ENCODE data around the gene MAJIN.

The MAJIN gene

DNA sequence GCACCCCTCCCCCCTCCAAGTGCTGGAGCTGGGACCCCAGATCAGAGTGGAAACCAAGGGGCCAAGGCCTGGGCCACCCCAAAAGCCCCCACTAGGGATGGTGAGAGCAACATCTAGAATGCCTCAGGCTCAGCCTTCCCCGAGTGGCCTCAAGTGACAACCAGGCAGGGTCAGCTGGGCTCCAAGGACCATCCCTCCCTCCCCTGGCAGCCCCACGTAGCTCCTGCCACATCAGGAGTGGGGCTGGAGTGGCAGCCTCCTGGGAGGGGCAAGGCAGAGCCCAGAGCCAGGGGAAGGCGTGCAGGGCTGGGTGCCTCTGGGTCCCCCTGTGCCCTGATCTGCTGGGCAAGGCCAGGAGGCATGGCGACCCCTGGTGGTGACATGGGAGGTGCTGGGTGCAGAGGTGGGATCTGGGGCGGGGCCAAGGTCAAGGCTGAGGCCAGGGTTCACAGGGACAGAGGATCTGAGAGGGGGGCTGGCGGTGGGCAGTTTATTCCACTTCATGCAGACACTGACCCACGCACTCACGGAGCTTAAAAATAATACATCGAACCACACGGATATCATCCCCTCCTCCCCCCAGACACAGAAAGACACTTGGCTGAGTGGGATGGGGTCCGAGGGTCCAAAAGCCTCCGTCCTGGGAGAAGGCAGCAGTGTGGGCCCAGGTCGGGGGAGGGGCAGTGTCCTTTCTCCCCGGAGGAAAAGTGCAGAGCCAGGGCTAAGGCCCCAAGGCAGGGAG is 77.7 kb downstream of the MAJIN start:
- peak; percentile 100 for FAIRE-seq
- DNase-seq (ENCODE audit: insufficient read length) = peak; percentile 99
- TF ChIP-seq POLR2AphosphoS5 (IDR thresholded peaks at IDR 0.05; ENCODE audit: low read depth, low read length) (no peak), POLR2A (IDR thresholded peaks at IDR 0.05; ENCODE audit: low read depth, low read length) (no peak), TAF1 (IDR thresholded peaks at IDR 0.05; ENCODE audit: borderline replicate concordance, low read depth, low read length) (no peak)

DNA sequence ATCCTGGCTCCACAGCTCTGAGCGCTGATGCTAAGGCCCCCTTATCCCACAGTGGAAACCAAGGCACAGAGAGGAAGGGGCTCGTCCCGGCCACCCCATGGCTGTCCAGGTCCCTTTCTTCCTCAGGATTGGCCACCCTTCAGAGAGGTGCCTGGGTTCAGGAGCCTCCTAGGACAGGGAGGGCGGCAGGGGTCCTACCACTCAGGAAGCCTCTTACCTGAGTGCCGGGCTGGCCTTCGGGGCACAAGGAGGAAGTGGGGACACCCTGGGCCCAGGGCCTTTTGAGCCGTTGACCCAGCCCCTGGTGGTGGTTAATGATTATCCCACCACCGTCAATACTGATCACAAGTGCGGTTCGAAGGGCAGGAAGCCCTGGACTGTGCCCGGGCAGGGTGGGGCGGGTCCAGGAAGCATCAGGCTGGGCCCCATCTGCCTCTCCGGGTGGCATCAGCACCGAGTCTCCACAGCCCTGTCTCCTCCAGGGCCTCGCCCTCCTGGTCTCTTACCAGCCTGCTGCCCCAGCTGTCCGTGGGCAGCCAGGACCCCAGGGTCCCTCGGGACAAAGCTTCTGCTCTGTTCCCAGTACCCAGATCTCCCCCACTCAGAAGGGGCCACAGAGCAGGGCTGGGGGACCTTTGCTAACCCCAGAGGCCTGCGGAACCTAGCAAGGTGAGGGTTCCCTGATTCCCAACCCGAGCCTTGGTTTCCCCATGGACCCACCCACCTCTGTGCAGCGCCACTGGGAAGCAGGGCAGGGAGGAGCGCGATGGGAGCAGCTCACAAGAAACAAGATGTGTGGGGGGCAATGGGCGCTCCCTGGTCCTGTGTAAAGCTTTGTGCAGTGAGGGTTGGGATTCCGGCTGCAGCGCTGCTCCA is 78.5 kb downstream of the MAJIN start:
- DNase-seq (ENCODE audit: insufficient read length) (no peak), FAIRE-seq (peak; percentile 74)
- no peak for TF ChIP-seq TAF1 (IDR thresholded peaks at IDR 0.05; ENCODE audit: borderline replicate concordance, low read depth, low read length)

DNA sequence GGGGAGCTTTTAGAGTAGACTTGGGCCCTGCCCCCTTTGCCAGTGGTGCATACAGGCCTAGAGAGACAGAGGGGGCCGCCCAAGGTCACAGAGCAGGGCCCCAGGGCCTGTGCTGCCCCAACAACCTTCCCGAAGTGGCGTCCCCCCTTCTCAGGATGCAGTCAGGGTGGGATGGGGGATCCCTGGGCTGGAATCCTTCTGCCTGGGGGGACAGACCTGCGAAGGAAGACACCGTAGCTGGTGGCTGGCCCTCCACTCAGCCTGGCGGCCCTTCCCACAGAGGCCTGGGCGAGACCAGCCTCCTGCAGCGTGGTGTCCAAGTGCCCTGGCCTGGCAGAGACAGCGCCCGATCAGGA is 79.1 kb downstream of the MAJIN start:
- FAIRE-seq (no peak), DNase-seq (ENCODE audit: insufficient read length) (no peak)
- TF ChIP-seq TAF1 (IDR thresholded peaks at IDR 0.05; ENCODE audit: borderline replicate concordance, low read depth, low read length) = no peak
- no peak for TF ChIP-seq POLR2A (IDR thresholded peaks at IDR 0.05; ENCODE audit: low read depth, low read length)
- no peak for TF ChIP-seq POLR2AphosphoS5 (IDR thresholded peaks at IDR 0.05; ENCODE audit: low read depth, low read length)

GRCh38 chr11:64892411-64892831 is 79.5 kb downstream of the MAJIN start:
- FAIRE-seq (no peak), DNase-seq (ENCODE audit: insufficient read length) (no peak)
- no peak for TF ChIP-seq POLR2A (IDR thresholded peaks at IDR 0.05; ENCODE audit: low read depth, low read length)
- no peak for TF ChIP-seq POLR2AphosphoS5 (IDR thresholded peaks at IDR 0.05; ENCODE audit: low read depth, low read length)
- no peak for TF ChIP-seq TAF1 (IDR thresholded peaks at IDR 0.05; ENCODE audit: borderline replicate concordance, low read depth, low read length)

GRCh38 chr11:64891880-64892279 is 80.0 kb downstream of the MAJIN start:
- DNase-seq (ENCODE audit: insufficient read length) (no peak), FAIRE-seq (no peak)
- TF ChIP-seq POLR2AphosphoS5 (IDR thresholded peaks at IDR 0.05; ENCODE audit: low read depth, low read length) (no peak), TAF1 (IDR thresholded peaks at IDR 0.05; ENCODE audit: borderline replicate concordance, low read depth, low read length) (no peak), POLR2A (IDR thresholded peaks at IDR 0.05; ENCODE audit: low read depth, low read length) (no peak)

- TF ChIP-seq POLR2AphosphoS5 (IDR thresholded peaks at IDR 0.05; ENCODE audit: low read depth, low read length) (no peak), POLR2A (IDR thresholded peaks at IDR 0.05; ENCODE audit: low read depth, low read length) (no peak), TAF1 (IDR thresholded peaks at IDR 0.05; ENCODE audit: borderline replicate concordance, low read depth, low read length) (no peak)
- FAIRE-seq (no peak), DNase-seq (ENCODE audit: insufficient read length) (no peak)
Observed at GRCh38 chr11:64891215-64891848, 80.6 kb downstream of the MAJIN start.

DNA sequence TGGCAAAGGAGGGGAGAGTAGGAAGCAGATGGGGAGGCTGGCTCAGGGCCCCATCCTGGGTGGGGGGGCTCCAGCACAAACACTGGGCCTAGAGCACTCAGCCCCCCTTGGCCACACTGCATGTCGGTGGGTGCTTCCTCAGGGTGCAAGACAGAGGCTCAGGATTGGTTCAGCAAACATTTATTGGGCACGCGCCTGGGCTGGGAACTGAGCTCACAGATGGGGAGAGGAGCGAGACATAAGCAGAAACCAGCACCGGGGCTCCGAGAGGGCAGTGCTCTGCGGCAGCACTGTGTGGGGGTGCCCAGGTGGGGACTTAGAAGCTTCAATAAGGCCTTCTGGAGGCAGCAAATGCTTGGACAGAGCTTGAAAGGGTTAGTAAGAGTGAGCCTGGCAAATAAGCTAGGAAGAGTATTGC is 81.4 kb downstream of the MAJIN start:
- no peak for TF ChIP-seq POLR2A (IDR thresholded peaks at IDR 0.05; ENCODE audit: low read depth, low read length)
- no peak for TF ChIP-seq TAF1 (IDR thresholded peaks at IDR 0.05; ENCODE audit: borderline replicate concordance, low read depth, low read length)
- no peak for TF ChIP-seq POLR2AphosphoS5 (IDR thresholded peaks at IDR 0.05; ENCODE audit: low read depth, low read length)
- DNase-seq (ENCODE audit: insufficient read length) (no peak), FAIRE-seq (no peak)

DNA sequence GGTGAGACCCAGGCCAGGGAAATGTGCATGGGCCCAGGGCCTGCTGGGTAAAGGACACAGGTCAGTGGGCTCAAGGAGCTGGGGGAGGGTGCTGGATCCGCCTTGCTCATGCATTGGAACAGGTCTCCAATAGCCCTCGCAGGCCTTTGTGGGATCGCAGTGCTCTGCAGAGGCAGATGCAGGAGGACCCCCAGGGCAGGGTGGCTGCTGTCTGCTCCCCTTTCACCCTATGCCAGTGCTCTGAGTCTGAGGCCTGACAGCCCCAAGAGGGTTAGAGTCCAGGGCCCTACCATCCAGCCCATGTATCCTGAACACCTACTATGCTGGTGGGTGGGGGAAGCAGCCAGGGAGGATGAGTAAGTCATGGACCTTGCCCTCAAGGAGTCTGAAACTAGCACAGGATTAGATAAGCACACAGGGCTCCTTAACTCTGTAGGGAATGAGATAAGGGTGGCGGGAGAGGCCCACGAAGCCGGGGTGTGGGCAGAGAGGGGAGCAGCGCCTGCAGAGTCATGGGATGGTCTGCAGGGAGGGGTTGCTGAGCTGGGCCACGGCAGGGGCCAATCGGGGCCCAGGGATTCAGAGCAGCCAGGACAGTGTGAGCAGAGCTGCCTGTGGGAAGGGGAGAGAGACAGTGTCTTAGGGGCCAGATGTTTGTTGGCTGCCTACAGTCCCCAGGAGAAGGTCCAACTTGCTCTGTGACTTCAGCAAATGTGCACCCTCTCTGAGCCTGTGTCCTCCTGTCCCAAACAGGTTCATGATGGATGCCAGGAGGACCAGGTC is 83.0 kb downstream of the MAJIN start:
- DNase-seq (ENCODE audit: insufficient read length) = no peak
- TF ChIP-seq POLR2A (IDR thresholded peaks at IDR 0.05; ENCODE audit: low read depth, low read length) = no peak
- TF ChIP-seq POLR2AphosphoS5 (IDR thresholded peaks at IDR 0.05; ENCODE audit: low read depth, low read length) = no peak
- no peak for TF ChIP-seq TAF1 (IDR thresholded peaks at IDR 0.05; ENCODE audit: borderline replicate concordance, low read depth, low read length)
- no peak for FAIRE-seq

DNA sequence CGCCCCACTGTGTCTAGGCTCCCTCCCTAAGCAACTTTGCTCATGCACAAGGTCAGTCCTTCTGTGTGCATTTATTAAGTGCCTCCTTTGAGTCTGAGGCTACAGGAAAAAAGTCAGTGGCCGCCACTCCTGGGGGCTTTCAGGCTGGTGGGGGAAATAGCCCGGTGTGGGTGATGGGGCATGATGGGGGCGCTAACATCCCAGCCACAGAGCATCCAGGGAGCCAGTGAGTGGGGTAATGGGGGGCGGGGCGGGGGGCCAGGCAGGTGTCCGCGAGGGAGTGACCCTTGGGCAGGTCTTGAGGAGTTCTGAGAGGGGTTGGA is 83.5 kb downstream of the MAJIN start:
- DNase-seq (ENCODE audit: insufficient read length) (no peak), FAIRE-seq (no peak)
- no peak for TF ChIP-seq POLR2A (IDR thresholded peaks at IDR 0.05; ENCODE audit: low read depth, low read length)
- TF ChIP-seq TAF1 (IDR thresholded peaks at IDR 0.05; ENCODE audit: borderline replicate concordance, low read depth, low read length) = no peak
- no peak for TF ChIP-seq POLR2AphosphoS5 (IDR thresholded peaks at IDR 0.05; ENCODE audit: low read depth, low read length)
